GM19238 (cell line): ENCODE results near the gene CHST11.

ENCODE experiments used
- DNase-seq: peaks from one replicate; pipeline ENCODE4 v3.0.0; 2011; ENCODE audit warnings: low spot score; ENCODE audit not compliant: insufficient read length

Gene CHST11

GRCh38 chr12:104460041-104460719 lies 3.4 kb downstream of the CHST11 start:
- DNase-seq, result no peak

GRCh38 chr12:104460973-104461698 lies 4.4 kb downstream of the CHST11 start:
- DNase-seq, result no peak

GRCh38 chr12:104462325-104462724 lies 5.6 kb downstream of the CHST11 start:
- no peak for DNase-seq

- peak; percentile 23 for DNase-seq
Measured at GRCh38 chr12:104462931-104463339, 6.2 kb downstream of the CHST11 start.

GRCh38 chr12:104463368-104463767 lies 6.6 kb downstream of the CHST11 start:
- no peak for DNase-seq

GRCh38 chr12:104464899-104465298 lies 8.2 kb downstream of the CHST11 start:
- no peak for DNase-seq

GRCh38 chr12:104466709-104467345 lies 10.1 kb downstream of the CHST11 start:
- DNase-seq, result no peak

GRCh38 chr12:104467346-104467837 lies 10.6 kb downstream of the CHST11 start:
- no peak for DNase-seq

- DNase-seq, result no peak
Measured at GRCh38 chr12:104468371-104468770, 11.6 kb downstream of the CHST11 start.

- no peak for DNase-seq
Measured at GRCh38 chr12:104469066-104469465, 12.3 kb downstream of the CHST11 start.

- DNase-seq, result no peak
Measured at GRCh38 chr12:104469523-104469922, 12.8 kb downstream of the CHST11 start.

GRCh38 chr12:104470521-104470920 lies 13.8 kb downstream of the CHST11 start:
- DNase-seq, result no peak

- DNase-seq, result no peak
Measured at GRCh38 chr12:104471336-104471735, 14.6 kb downstream of the CHST11 start.

GRCh38 chr12:104472748-104473147 lies 16.0 kb downstream of the CHST11 start:
- no peak for DNase-seq

- peak; percentile 28 for DNase-seq
Measured at GRCh38 chr12:104473374-104473983, 16.7 kb downstream of the CHST11 start.

GRCh38 chr12:104475271-104475670 lies 18.5 kb downstream of the CHST11 start:
- DNase-seq, result no peak

- no peak for DNase-seq
Measured at GRCh38 chr12:104477510-104478390, 21.0 kb downstream of the CHST11 start.

- peak; percentile 39 for DNase-seq
Measured at GRCh38 chr12:104478396-104479122, 21.8 kb downstream of the CHST11 start.

- no peak for DNase-seq
Measured at GRCh38 chr12:104479123-104479662, 22.4 kb downstream of the CHST11 start.

GRCh38 chr12:104480012-104480411 lies 23.3 kb downstream of the CHST11 start:
- no peak for DNase-seq
